Measurements from ENCODE around the gene PLEKHG7.

- TF ChIP-seq CTCF (IDR thresholded peaks at IDR 0.05; ENCODE audit: low read depth, low read length) (no peak), EZH2phosphoT487 (IDR thresholded peaks at IDR 0.05; ENCODE audit: low read depth) (no peak)
Measured at GRCh38 chr12:92814584-92814983, 111.8 kb downstream of the PLEKHG7 start.
